ENCODE results near the gene C20orf204.

GRCh38 chr20:64023361-64024140 is 12.4 kb upstream of the C20orf204 start:
- TF ChIP-seq, protein P1, sequence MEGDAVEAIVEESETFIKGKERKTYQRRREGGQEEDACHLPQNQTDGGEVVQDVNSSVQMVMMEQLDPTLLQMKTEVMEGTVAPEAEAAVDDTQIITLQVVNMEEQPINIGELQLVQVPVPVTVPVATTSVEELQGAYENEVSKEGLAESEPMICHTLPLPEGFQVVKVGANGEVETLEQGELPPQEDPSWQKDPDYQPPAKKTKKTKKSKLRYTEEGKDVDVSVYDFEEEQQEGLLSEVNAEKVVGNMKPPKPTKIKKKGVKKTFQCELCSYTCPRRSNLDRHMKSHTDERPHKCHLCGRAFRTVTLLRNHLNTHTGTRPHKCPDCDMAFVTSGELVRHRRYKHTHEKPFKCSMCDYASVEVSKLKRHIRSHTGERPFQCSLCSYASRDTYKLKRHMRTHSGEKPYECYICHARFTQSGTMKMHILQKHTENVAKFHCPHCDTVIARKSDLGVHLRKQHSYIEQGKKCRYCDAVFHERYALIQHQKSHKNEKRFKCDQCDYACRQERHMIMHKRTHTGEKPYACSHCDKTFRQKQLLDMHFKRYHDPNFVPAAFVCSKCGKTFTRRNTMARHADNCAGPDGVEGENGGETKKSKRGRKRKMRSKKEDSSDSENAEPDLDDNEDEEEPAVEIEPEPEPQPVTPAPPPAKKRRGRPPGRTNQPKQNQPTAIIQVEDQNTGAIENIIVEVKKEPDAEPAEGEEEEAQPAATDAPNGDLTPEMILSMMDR (IDR thresholded peaks at IDR 0.05; ENCODE audit: low read depth, low read length), result no peak
- no peak for TF ChIP-seq EZH2phosphoT487 (IDR thresholded peaks at IDR 0.05; ENCODE audit: low read depth)

All from OCI-LY3 (cell line).